ENCODE data around the gene MALSU1.

GRCh38 chr7:23315366-23315765 is 16.2 kb downstream of the MALSU1 start:
- no peak for TF ChIP-seq CTCF (IDR thresholded peaks at IDR 0.05)
- no peak for TF ChIP-seq EZH2 (IDR thresholded peaks at IDR 0.05)
- no peak for TF ChIP-seq EZH2phosphoT487 (IDR thresholded peaks at IDR 0.05)
